Stimulated activated CD4-positive, alpha-beta T cell treated with anti-CD3 and anti-CD28 coated beads, TNF-alpha, amount 100 ng/mL, for 24 hours (primary cell): ENCODE results near the gene AFTPH.
"Not testable (repeated sequence)": the region's sequence is repeated elsewhere in the genome, so short reads cannot be mapped to it uniquely, and the experiment has no call there.

ENCODE experiments used
- DNase-seq, 3 experiments: peaks; one replicate each; pipeline ENCODE4 v3.0.0-alpha.2; 2020; ENCODE audit warnings: low read depth in 3 of 3

Gene AFTPH

GRCh38 chr2:64500549-64500948 lies 23.6 kb upstream of the AFTPH start:
- DNase-seq: no peak

DNA sequence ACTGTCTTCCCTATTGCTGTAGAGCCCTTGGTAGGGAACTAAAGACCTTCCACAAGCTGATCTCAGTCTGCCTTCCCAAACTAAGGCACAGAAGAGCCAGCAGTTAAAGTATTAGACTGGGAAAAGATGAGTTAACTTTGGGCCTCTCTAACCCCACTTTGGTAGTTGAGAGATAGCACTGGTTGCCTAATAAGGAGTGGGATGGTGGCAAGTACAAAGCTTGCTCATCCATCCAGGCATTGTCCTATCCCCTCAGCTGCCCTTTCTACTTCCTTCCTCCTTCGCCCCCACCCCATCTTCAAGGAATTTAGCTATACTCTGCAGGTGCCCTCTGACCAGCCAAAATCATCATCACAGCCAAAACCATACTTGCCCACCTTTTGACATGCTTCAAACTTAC lies 22.2 kb upstream of the AFTPH start:
- no peak for DNase-seq

DNA sequence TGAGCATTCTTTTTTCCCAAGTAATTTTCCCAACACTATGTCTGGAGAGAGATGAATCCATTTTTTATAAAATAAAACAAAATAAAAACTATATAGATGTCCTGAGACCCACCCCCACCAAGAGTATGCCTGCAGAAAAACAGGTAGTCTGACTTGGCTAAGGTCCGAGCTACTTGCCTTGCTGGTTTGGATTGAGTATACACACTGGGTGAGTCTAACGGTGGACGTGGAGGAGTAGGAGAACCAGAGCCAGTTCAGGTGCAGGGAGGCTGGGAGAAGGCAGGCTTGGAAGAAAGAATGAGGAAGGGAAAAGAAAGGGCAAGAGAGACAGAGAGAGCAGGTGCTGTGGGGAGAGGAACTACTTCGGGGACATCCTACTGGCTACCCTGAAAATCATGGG lies 21.3 kb upstream of the AFTPH start:
- no peak for DNase-seq

DNA sequence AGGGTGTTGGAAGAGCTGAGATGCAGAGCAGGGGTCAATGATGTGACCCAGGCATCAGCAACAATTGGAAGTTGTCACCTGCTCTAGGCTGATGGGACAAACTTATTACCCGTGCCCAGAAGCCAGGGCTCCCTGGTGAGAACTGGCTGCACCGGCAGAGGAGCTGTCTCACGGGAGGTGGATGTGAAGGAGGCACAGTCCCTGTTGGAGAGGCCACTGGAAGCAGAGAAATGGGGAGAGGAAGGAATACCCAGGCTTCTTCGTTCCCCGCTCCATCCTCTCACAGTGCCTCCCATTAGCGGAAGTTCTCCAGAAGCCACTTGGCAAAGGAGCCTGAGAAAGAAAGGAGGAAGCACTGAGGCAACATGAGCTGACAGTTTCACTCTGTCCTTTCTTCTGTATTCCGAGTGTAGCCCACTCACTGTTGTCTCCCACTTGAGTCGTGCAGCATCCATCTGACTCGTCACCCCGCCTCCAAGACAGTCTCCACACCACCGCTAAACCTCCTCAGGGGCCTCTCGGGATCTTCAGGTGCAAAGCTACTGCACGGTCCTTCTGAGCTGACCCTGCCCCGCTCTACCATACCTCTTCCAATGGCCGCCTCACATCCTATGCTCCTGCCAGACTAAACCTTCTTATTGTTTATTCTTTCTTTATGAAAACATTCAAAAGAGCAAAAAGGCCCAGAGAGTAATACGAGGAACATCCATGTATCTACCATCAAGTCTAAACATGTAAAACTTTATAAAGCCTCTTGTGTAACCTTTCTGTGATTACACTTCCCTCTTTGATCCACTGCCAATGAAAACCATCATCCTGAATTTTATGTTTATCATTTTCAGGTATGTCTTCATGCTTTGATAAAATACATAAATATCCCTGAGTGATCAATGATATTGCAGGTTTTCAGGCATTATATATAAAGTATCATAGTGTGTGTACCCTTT lies 19.1 kb upstream of the AFTPH start:
- DNase-seq: no peak

DNA sequence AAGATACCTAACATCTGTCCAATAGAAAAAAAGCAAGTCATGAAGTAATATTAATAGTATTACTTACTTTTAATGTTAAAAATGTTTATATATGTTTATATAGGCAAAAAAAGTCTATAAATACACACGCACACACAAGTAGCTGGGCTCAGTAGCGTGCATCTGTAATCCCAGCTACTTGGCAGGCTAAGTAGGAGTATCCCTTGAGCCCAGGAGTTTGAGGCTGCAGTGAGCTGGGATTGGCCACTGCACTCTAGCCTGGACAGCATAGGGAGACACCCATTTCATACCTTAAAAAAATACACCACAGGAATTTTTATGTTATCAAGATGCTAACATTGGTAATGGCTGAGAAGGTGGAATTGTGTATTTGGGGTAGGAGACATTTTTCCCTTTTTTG lies 17.4 kb upstream of the AFTPH start:
- no peak for DNase-seq

GRCh38 chr2:64514008-64514407 lies 10.1 kb upstream of the AFTPH start:
- DNase-seq: no peak

GRCh38 chr2:64515086-64515485 lies 9.0 kb upstream of the AFTPH start:
- DNase-seq: no peak

GRCh38 chr2:64516651-64517510 lies 7.2 kb upstream of the AFTPH start:
- DNase-seq: no peak

DNA sequence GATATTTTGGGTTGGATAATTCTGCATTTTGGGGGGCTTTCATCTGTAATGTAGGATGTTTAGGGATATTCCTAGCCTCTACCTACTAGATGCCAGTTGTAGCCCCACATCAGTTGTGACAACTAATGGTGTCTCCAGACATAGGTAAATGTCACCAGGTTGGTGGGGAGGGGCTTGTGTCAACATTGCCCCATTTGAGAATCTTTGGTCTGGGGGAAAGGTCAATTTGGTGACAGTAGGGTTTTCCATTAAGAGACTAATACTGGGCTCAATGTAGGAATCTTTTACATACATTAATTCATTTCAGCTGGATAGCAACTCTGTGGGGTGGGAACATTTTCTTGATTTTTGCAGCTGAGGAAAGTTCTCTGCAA lies 6.6 kb upstream of the AFTPH start:
- no peak for DNase-seq

DNA sequence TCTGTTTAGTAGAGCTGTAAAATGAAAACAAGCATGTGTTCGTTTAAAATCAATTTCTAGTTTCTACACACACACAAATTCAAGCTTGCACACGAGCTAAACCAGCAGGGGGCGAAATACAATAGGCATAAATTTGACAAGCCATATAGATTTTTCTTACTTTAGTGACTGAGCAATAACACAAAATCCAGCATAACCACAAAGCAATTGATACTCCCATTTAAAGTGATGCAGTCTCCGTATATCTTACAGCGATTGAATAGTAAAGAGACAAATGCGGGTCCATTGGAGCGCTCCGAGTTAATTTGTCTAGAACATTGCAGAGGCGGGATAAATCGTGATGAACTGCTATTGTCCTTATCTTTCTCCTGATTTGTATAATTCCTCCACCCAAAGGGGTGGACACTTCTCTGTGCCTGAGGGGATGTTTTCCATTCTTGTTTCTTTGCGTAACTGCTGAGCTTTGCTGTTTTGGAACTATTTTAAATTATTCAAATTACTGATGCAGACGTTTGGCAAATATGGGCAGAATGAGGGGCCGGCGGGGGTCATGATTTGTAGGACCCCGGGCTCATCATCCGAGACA lies 1.2 kb upstream of the AFTPH start:
- DNase-seq: peak; percentile 35 to 67 (median 60)

- peak in 2 of 3 experiments; percentile 13 to 26 for DNase-seq
These were observed 632 bp downstream of the AFTPH start for GRCh38 chr2:64524604-64525316.

DNA sequence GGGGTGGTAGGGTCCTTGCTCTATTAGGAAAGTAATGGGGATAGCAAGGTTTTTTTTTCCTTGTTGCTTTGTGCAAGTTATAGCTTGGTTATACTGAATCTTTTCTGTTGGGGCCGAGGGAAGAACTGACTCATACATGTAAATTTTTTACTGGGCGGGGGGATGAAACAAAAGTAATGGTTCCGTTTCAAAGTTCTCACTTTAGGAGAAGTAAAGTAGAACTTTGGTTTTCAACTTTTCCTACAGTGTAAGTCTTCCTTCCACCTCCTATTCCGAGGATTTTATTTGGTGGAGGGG lies 1.1 kb downstream of the AFTPH start:
- DNase-seq: peak; percentile 24 to 43 (median 36)

- no peak for DNase-seq
These were observed 1.9 kb downstream of the AFTPH start for GRCh38 chr2:64526034-64526433.

DNA sequence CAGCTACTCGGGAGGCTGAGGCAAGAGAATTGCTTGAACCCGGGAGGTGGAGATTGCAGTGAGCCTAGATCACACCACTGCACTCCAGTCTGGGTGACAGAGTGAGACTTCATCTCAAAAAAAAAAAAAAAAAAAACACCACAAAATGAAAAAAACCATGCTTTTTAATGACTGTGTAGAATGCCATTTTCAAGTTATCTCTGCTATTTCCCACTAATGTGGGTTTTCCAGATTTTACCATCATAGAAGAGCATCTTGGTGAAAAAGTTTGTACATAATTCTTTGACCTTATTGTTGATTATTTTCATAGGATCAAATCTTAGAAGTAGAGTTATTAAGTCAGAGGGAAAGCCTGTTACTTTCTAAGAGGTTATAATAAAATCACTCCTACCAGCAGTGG lies 6.8 kb downstream of the AFTPH start:
- DNase-seq: not testable (repeated sequence)

DNA sequence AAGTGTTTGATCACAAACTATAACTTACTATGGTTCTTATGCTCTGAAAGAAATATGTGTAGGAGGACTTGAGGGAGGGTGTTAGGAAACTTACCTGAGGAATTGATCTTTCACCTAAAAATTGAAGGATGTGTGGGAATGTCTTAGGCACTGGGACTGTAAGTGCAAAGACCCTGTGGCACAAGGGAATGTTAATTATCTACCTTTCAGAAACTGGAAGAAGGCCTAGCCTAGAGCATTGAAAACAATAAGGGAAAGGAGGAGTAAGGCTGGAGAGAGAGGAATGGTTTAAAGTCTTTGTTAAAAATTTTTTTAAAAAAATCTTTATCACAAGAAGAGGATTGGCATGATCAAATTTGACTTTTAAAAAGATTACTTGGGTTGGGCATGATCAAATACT lies 7.9 kb downstream of the AFTPH start:
- DNase-seq: no peak

- no peak for DNase-seq
These were observed 9.8 kb downstream of the AFTPH start for GRCh38 chr2:64533882-64534281.

- no peak for DNase-seq
These were observed 10.2 kb downstream of the AFTPH start for GRCh38 chr2:64534363-64534762.

DNA sequence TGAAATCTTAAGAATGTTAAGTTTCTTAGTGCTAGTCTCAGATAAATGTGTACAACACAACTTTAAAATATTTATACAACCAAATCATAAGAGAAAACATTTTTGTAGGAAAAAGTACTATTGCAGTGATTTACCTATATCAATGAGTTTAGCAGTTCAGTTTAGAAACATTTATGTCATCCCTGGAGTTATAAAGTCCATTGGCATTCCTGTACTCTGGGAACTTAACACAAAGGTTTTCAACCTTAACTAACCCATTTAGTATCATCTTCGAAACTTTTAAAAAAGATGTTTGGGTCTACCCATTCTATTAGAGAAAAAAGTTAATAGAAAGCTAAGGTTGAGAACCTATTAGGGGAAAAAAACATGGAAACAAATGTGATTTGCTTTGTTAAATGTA lies 10.9 kb downstream of the AFTPH start:
- no peak for DNase-seq

DNA sequence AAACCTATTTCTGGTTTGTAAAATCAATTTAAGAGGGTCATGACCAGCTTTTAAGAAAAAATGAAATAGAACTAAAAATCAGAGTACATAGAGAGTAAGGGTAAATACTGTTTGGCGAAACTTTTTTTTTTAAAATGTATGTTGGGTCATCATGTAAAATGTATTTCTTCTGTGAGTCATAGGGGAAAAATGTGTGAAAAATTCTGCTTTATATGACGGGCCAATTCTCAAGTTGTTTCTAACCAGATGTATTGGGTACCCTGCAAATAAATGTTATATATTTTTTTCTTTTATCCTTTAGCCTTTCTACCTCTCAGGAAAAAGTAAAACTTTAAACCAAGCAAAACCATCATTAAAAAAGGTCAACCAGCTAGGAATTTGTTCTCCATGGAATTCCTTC lies 13.9 kb downstream of the AFTPH start:
- no peak for DNase-seq

DNA sequence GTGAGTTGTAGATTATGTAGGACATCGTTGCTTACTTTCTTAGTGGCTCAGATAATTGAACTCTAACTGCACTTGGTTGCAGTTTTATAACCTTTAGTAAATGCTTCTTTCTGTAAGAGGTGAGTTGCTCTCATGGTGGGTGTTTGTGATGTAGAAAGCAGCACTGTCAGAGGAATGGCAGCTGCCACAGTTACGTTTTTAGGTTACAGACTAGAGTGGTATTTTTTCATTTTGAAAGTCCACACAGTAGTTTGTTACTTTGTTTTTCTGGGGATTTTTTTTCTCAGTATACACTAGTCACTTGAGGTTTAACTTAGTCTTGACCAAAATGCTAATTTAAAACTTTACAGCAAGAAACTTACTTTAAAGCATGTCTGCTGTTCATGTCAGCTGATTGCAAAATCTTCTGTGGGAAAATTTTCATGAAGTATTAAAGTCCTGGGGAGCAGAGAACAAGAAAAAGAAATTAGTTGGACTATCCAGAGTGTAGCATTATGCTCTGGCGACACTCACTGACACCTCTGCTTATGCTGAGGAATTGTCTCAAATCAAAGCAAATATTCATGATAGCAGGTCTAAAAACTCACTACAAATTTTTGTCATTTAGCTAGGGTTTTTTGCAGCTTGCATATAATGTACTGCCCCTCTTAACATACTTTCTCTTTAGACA lies 14.8 kb downstream of the AFTPH start:
- no peak for DNase-seq

GRCh38 chr2:64540615-64541014 lies 16.5 kb downstream of the AFTPH start:
- DNase-seq: no peak
